Endothelial cell of umbilical vein (primary cell): ENCODE results near the gene DDIT3. TPM values are rescaled to one million over a fixed set of nuclear protein-coding genes. Genes with fewer than 3 reads are reported as not detected.

Experiments
- BruUV-seq: library from RNA; stranded (reverse); fragments of 400-500 nt; replicated peaks from 2 replicates; lab custom pipeline; 2021; lab: Mats Ljungman, UMichigan
- CTCF ChIA-PET: fragments of 300-600, 350-600 bp; sonication (Branson Sonifier 250); formaldehyde crosslinking; loops from one replicate; lab custom pipeline; 2021; ENCODE audit warnings: antibody characterized with exemption, inconsistent platforms; lab: Charles Lee
- POLR2A ChIA-PET: fragments of 300-600, 350-600 bp; sonication (Branson Sonifier 250); formaldehyde crosslinking; loops from one replicate; lab custom pipeline; 2021; ENCODE audit warnings: antibody characterized with exemption, inconsistent platforms; lab: Charles Lee
- DNase-seq: peaks from one replicate; pipeline ENCODE4 v3.0.0-alpha.2; 2011; ENCODE audit warnings: low read depth, low spot score
- FAIRE-seq: peaks from 2 replicates; lab custom pipeline; 2011; peaks lifted over from hg19 to GRCh38; lab: Jason Lieb, UNC
- H2AFZ ChIP-seq: 2 replicates; pipeline ENCODE4 v1.6.0; 2012; ENCODE audit warnings: low read depth, low read length, control low read depth, inconsistent platforms
- H3K27ac ChIP-seq: 2 replicates; pipeline ENCODE4 v1.5.1; 2011; ENCODE audit warnings: low read depth, mild to moderate bottlenecking, control low read depth, low read length, moderate library complexity; ENCODE audit not compliant: insufficient read depth
- H3K27me3 ChIP-seq, 2 experiments: 2 replicates each; pipeline versions ENCODE4 v1.6.0 to v1.6.1; 2011; ENCODE audit warnings: low read length in 2 of 2, mixed read lengths in 1 of 2; ENCODE audit not compliant: control insufficient read depth in 2 of 2, insufficient read depth in 2 of 2
- H3K36me3 ChIP-seq, 2 experiments: 2 replicates in 1 of 2; 3 replicates in 1 of 2; pipeline ENCODE4 v1.5.1; 2011; ENCODE audit warnings: low read length in 2 of 2, mild to moderate bottlenecking in 1 of 2, moderate library complexity in 1 of 2; ENCODE audit not compliant: control insufficient read depth in 2 of 2, insufficient read depth in 2 of 2; ENCODE audit errors: extremely low read depth in 1 of 2
- H3K4me1 ChIP-seq: 3 replicates; pipeline ENCODE4 v1.5.1; 2011; ENCODE audit warnings: mild to moderate bottlenecking, low read length; ENCODE audit not compliant: control insufficient read depth, insufficient read depth; ENCODE audit errors: extremely low read depth
- H3K4me2 ChIP-seq: 2 replicates; pipeline ENCODE4 v1.6.1; 2011; ENCODE audit warnings: low read length, control low read depth, mixed read lengths; ENCODE audit not compliant: insufficient read depth
- H3K4me3 ChIP-seq, 3 experiments: fragments of 200-600 bp in 1 of 3; sonication (generic), shearing (Covaris generic) in 1 of 3; replicated peaks in 1 of 3; 2 replicates each; pipeline ENCODE4 v1.5.1; 2011 to 2016; ENCODE audit warnings: control low read depth in 3 of 3, low read length in 3 of 3, mild to moderate bottlenecking in 2 of 3, inconsistent platforms in 1 of 3, low read depth in 1 of 3, moderate library complexity in 1 of 3; ENCODE audit not compliant: insufficient read depth in 1 of 3
- H3K79me2 ChIP-seq: 2 replicates; pipeline ENCODE4 v1.6.0; 2012; ENCODE audit warnings: low read length, inconsistent platforms; ENCODE audit not compliant: control insufficient read depth, insufficient read depth
- H3K9ac ChIP-seq: replicated peaks from 2 replicates; pipeline ENCODE3; 2011; ENCODE audit warnings: low read length, control low read depth; ENCODE audit not compliant: insufficient read depth; ENCODE audit errors: extremely low read depth
- H3K9me1 ChIP-seq: replicated peaks from 3 replicates; pipeline ENCODE4 v1.6.0; 2011; ENCODE audit warnings: mild to moderate bottlenecking, low read length; ENCODE audit not compliant: control insufficient read depth, insufficient read depth; ENCODE audit errors: extremely low read depth
- H3K9me3 ChIP-seq: replicated peaks from 2 replicates; pipeline ENCODE4 v1.5.1; 2012; ENCODE audit warnings: low read length, inconsistent platforms; ENCODE audit not compliant: control insufficient read depth, insufficient read depth
- H4K20me1 ChIP-seq: replicated peaks from 2 replicates; pipeline ENCODE3; 2011; ENCODE audit warnings: mild to moderate bottlenecking, low read length; ENCODE audit not compliant: control insufficient read depth, insufficient read depth; ENCODE audit errors: extremely low read depth
- EZH2 ChIP-seq: IDR thresholded peaks from 2 replicates; pipeline ENCODE4 v1.6.1; 2012; ENCODE audit warnings: borderline replicate concordance, low read depth, mild to moderate bottlenecking, moderate library complexity, low read length, inconsistent platforms; ENCODE audit not compliant: severe bottlenecking
- FOS ChIP-seq: IDR thresholded peaks from 2 replicates; pipeline ENCODE4 v1.6.1; 2011; ENCODE audit warnings: mild to moderate bottlenecking, low read length, moderate library complexity, borderline replicate concordance; ENCODE audit not compliant: insufficient read depth
- GATA2 ChIP-seq: IDR thresholded peaks from 2 replicates; pipeline ENCODE4 v1.7.0; 2011; ENCODE audit warnings: low read depth, mild to moderate bottlenecking, moderate library complexity, mixed read lengths, low read length; ENCODE audit not compliant: insufficient read length, insufficient read depth
- JUN ChIP-seq: IDR thresholded peaks from 2 replicates; pipeline ENCODE4 v1.6.1; 2011; ENCODE audit warnings: borderline replicate concordance, low read depth; ENCODE audit not compliant: insufficient read length, insufficient read depth
- MAX ChIP-seq: IDR thresholded peaks from 2 replicates; pipeline ENCODE4 v1.6.1; 2011; ENCODE audit not compliant: insufficient read depth, insufficient read length
- MYC ChIP-seq: IDR thresholded peaks from one replicate; pipeline ENCODE4 v1.6.1; 2011; ENCODE audit warnings: mild to moderate bottlenecking, low read depth, low read length
- POLR2A ChIP-seq: IDR thresholded peaks from 2 replicates; pipeline ENCODE4 v1.6.1; 2012; ENCODE audit warnings: low read depth, mild to moderate bottlenecking, control low read depth, low read length
- POLR2AphosphoS5 ChIP-seq: IDR thresholded peaks from 2 replicates; pipeline ENCODE4 v1.6.1; 2012; ENCODE audit warnings: low read depth, mild to moderate bottlenecking, control low read depth, low read length, moderate library complexity; ENCODE audit not compliant: insufficient read depth
- dilution Hi-C: fragments of 300-500 bp; cut with MboI; formaldehyde crosslinking; loops from one replicate; pipeline ENCODE4 v1.15.0; 2019; ENCODE audit warnings: low sequenced_read_pairs; ENCODE audit not compliant: extremely low pct_ligation_motif_present
- intact Hi-C: fragments of 100-400 bp; cut with micrococcal nuclease; formaldehyde crosslinking; loops from one replicate; pipeline ENCODE4 v1.10.0; 2022
- polyA plus RNA-seq, 4 experiments: library from polyadenylated mRNA; depleted of rRNA in 3 of 4; stranded (reverse) in 3 of 4; unstranded in 1 of 4; fragments of >200 nt; gene quantifications; 2 replicates each; pipeline versions ENCODE4 v1.2.1 to v1.2.3, GENCODE V29; 2011 to 2012; ENCODE audit warnings: missing spikeins in 1 of 4
- total RNA-seq: library from RNA; stranded (reverse); gene quantifications from 2 replicates; pipeline ENCODE4 v1.2.3, GENCODE V29; 2021
- TF ChIP-seq, protein P1 (sequence below), 2 donors: IDR thresholded peaks; 1 replicate in 1 of 2; 2 replicates in 1 of 2; pipeline ENCODE4 v1.5.1; 2011; ENCODE audit warnings: low read length in 2 of 2, mild to moderate bottlenecking in 2 of 2, moderate library complexity in 2 of 2, control low read depth in 1 of 2, inconsistent platforms in 1 of 2, low read depth in 1 of 2; ENCODE audit not compliant: insufficient read depth in 1 of 2; ENCODE audit errors: extremely low read depth in 1 of 2

The DDIT3 gene
- total and polyA plus RNA-seq, 2 donors (not counting 3 experiments of a cell fraction or from before 2014, with no cell fraction given): 13.7 to 22.0 TPM

DNA sequence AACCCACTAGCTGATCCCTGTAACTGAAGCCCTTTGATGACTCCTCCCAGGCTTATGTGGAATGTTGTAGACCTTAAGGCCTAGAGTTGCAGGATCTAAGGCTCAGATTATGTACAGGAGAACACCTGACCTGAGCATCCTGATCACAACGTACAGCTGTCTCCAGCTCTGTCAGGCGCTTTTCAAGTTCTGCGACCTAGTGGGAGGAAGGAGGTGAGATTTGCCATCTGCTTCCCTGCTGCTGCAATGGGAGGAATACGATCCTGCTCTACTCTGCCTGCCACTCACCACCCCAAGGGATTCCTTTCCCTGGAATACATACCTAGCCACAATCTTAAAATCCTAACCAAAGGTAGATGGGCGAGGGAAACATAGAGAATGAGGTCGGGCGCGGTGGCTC is 12.8 kb upstream of the DDIT3 start:
- no peak overlapping the region for H3K4me3 ChIP-seq
- no peaks in the 10 kb centered on the region for H3K27me3 ChIP-seq
- no peak overlapping the region for H2AFZ ChIP-seq
- peaks cover 31 to 53% of the 10 kb centered on the region in 2 experiments for H3K36me3 ChIP-seq
- intact Hi-C loops (no loop called here), dilution Hi-C loops (no loop called here)
- H3K9ac ChIP-seq: no peak overlapping the region
- FAIRE-seq (no peak), DNase-seq (no peak)
- H3K9me1 ChIP-seq: no peaks in the 10 kb centered on the region
- POLR2A ChIA-PET: no interaction called here
- no peak overlapping the region for H3K27ac ChIP-seq
- no peaks in the 10 kb centered on the region for H4K20me1 ChIP-seq
- H3K9me3 ChIP-seq: no peaks in the 10 kb centered on the region
- BruUV-seq: no TSS peak
- CTCF ChIA-PET: no interaction called here
- no peak for TF ChIP-seq FOS
- TF ChIP-seq MAX: no peak
- no peak for TF ChIP-seq GATA2
- no peak for TF ChIP-seq POLR2A
- no peak for TF ChIP-seq JUN
- TF ChIP-seq, protein P1, sequence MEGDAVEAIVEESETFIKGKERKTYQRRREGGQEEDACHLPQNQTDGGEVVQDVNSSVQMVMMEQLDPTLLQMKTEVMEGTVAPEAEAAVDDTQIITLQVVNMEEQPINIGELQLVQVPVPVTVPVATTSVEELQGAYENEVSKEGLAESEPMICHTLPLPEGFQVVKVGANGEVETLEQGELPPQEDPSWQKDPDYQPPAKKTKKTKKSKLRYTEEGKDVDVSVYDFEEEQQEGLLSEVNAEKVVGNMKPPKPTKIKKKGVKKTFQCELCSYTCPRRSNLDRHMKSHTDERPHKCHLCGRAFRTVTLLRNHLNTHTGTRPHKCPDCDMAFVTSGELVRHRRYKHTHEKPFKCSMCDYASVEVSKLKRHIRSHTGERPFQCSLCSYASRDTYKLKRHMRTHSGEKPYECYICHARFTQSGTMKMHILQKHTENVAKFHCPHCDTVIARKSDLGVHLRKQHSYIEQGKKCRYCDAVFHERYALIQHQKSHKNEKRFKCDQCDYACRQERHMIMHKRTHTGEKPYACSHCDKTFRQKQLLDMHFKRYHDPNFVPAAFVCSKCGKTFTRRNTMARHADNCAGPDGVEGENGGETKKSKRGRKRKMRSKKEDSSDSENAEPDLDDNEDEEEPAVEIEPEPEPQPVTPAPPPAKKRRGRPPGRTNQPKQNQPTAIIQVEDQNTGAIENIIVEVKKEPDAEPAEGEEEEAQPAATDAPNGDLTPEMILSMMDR (IDR thresholded peaks at IDR 0.05; ENCODE audit: extremely low read depth in 1 of 2, insufficient read depth in 1 of 2, low read depth in 1 of 2, low read length in 2 of 2): no peak
- H3K4me2 ChIP-seq: no peak overlapping the region
- no peaks in the 10 kb centered on the region for H3K4me1 ChIP-seq
- no peaks in the 10 kb centered on the region for H3K79me2 ChIP-seq

DNA sequence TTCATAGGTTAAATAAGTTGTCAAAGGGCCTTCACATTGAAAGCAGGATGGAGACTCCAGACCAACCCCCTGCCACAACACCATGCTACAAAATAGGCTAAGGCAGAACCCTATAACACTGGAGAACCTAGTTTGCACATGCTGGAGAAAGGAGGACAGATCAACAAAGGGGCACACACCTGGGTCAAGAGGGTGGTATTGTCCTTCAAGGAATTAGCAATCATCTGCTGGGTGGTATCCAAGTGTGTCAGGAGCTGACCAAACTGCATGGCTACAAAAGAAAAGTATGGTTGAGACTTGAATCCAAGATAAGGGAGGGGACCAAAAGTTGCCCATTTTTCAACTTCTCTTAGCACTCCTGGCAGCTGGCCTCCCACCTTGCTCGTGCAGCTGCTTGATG is 11.5 kb upstream of the DDIT3 start:
- CTCF ChIA-PET: no interaction called here

More for the DNA sequence above, 11.5 kb upstream of the DDIT3 start:
- intact Hi-C loops (no loop called here), dilution Hi-C loops (no loop called here)
- no TSS peak for BruUV-seq
- TF ChIP-seq EZH2 (no peak), POLR2AphosphoS5 (no peak), FOS (no peak), MAX (no peak), POLR2A (no peak), GATA2 (no peak), JUN (no peak), MYC (no peak)
- TF ChIP-seq, protein P1 (IDR thresholded peaks at IDR 0.05; ENCODE audit: extremely low read depth in 1 of 2, insufficient read depth in 1 of 2, low read depth in 1 of 2, low read length in 2 of 2): no peak
- DNase-seq (no peak), FAIRE-seq (no peak)
- POLR2A ChIA-PET: no interaction called here
- no peak overlapping the region for H3K4me2 ChIP-seq
- no peak overlapping the region for H3K4me3 ChIP-seq
- H3K9me1 ChIP-seq: no peaks in the 10 kb centered on the region
- no peaks in the 10 kb centered on the region for H3K27me3 ChIP-seq
- H3K36me3 ChIP-seq: peaks cover 34 to 57% of the 10 kb centered on the region in 2 experiments
- no peak overlapping the region for H3K9ac ChIP-seq
- no peaks in the 10 kb centered on the region for H3K9me3 ChIP-seq
- no peak overlapping the region for H2AFZ ChIP-seq
- no peaks in the 10 kb centered on the region for H4K20me1 ChIP-seq
- no peaks in the 10 kb centered on the region for H3K79me2 ChIP-seq
- H3K4me1 ChIP-seq: no peaks in the 10 kb centered on the region
- H3K27ac ChIP-seq: no peak overlapping the region
